NCI-H1105 (cell line): ENCODE measurements around the gene SYT2.
"Not testable (repeated sequence)": the region's sequence is repeated elsewhere in the genome, so short reads cannot be mapped to it uniquely, and the experiment has no call there.

Experiments
- DNase-seq: peaks from one replicate; lab custom pipeline; 2025; lab: John Stamatoyannopoulos, UW

SYT2 gene

DNA sequence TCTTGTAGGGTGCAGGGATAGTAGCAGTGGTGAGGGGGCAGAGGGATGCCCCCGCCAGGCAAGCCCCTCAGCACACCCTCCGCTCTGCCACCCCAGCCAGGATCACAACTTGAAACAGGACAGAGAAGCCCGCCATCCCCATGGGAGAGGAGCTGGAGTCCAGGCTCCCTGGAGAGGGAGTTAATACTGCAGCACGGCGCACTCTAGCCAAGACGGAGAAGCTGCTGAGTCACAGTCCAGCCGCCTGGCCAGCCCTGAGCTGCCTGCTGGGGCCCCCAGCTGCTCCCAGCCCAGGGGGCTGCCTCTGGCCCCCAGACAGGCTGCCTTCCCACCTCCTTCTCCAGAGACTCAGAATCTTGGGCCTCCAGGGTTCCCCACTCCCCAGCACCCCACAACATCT, 87.2 kb downstream of the SYT2 start:
- DNase-seq = no peak

DNA sequence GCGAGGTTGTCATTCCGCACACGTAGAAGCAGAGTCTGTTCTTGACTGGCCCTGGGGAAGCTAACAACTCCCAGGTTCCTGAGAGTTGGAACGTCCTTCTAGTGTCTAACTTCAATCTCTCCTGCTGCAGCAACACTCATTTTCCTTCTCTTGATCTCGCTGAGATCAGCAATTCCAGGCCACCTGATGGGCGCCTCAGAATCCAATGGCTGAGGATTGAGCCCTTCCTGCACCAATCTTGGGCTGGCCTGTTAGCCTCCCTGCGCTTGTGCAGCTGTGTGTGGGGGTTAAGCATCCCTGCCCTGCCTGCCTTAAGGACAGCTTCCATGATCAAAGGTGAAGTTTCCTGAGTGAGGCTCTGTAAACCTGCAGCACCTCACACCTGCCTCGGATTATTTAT, 87.9 kb downstream of the SYT2 start:
- DNase-seq = no peak

DNA sequence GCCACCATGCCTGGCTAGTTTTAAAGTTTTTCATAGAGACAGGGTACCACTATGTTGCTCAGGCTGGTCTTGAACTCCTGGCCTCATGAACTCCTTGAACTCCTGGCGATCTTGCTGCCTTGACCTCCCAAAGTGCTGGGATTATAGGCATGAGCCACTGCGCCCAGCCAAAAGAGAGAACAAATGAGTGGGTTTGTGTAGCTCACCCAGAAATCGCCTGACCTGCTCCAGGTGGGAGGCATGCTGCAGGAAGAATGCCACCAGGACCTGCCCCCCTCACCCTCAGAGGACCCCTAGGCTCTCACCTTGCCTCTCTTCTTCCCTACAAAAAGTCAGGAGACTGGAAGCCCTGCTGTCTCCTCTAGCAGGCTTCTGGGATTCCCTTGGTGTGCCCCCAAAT, 88.8 kb downstream of the SYT2 start:
- no peak for DNase-seq

DNA sequence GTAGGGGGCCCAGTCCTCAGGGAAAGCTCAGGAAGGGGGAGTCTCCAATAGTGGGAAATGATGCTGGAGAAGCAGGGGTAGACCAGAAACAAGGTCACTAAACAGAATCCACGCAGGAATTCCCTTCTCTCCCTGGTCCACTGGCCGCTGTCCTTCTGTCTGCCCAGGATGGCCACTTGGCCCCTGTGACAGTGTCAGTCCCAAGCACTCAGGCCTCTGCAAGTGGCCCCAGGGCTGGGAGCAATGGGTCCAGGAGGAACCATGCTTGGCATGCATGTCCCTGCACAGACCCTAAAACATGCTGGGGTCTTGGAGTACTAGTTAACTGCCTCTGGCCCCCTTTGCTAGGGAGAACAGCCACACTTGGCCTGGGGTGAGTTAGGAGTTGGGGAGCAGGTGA, 90.2 kb downstream of the SYT2 start:
- DNase-seq = not testable (repeated sequence)

DNA sequence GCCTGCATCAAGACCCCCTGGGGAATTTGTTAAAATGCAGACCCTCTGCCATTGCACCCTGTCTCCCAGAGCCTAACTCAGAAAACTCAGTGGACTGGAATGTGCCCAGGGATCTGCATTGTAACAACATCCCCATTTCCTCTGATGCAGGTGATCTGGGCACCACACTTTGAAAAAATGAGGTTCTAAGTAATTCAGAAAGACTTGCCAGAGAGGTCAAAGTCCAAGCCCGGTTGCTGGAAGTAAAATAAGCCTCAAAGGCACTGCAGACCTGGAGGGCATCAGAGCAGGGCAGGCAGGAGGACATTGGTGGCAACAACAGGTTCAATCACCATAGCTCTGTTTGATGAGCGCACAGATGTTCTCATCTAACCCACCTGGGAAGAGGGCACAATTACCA, 90.7 kb downstream of the SYT2 start:
- DNase-seq = no peak

DNA sequence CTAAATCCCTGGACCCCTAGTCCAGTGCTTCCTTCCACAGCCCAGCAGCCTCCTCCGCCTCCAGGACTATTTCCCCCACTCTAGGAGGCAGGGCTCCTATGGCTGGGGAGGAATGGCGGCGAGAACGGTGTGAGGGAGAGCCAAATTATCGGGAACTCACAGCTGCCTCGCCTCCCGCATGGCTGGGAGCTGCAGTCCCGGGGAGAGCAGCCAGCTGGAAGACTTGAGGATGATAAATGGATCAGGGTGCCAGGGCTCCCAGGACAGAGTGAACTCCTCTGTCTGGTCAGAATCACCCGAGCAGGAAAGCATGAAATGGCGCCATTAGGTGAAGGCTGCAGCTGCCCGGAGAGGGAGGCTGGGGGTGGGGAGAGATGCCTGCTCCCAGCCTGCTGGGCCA, 91.2 kb downstream of the SYT2 start:
- not testable (repeated sequence) for DNase-seq

DNA sequence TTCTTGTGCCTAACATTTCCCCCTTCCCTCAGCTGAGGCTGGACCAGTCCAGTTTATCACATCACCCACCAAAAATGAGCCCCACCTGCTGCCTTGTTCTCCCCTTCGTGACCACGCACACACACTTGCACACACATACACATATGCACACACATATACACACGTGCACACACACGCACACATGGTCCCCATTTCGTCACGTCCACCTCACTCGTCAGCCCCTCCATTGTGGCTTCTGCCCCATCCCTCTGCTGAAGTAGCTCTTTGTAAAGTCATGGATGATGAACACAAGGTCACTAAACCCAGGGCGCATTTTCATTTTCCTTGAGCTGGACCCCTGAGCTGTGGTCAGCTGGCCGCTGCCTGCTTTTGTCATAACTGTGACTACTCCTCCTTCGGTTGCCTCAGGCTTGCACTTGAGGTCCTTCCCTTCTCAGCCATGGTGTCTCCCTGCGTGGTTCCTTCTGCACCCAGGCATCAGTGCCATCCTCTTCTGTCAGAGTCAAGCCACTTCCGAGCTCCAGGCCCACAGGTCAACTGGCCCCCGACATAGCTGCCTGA, 93.8 kb downstream of the SYT2 start:
- no peak for DNase-seq

DNA sequence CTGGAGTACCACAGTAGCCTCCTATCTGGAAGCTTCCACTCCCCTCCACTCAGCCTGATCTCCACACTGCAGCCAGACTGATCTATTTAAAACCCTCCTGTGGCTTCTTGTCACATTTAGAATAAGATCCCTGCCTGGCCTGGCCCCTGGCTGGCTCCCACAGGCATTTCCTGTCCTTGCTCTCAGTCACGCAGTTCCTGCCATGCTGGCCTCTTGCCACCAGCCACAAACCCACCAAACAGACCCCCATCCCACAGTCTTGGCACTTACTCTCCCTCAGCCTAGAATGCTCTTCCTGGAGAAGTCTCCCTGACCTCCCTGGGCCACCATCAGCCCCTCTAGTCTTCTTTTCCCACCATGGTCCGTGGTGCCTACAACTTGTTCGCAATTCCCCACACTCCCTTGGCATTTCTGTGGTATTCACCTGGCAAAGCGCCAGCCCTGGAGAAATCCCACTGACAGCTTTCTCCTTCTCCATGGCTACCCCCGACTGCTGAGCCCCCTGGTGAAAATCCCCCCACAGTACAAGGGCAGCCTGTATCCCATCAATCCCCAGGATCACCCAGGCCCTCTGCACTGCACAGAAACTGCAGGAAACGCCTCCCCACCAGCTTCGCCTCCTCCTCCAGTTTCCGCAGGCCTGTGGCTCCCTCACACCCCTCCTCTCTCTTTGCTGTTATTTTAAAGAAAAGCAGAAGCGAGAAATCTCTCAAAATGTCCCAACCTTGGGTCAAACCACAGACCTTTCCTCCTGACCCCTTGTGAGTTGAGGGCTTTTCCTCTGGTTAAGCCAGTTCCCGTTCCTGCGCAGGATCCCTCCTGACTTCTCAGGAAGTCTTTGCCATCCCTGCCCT, 94.5 kb downstream of the SYT2 start:
- no peak for DNase-seq

DNA sequence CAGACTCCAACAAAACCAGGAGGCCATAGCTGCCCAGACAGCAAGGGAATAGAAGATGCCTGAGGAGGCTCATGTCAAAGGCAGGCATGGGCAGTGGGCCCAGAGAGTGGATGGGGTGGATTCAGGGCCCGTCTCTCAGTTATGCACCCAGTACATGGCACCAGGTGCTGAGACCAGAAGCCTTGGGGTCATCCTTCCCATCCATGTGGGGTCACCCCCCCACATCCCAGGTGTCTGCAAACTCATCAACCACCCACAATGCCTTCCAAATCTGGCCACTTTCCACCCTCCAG, 95.1 kb downstream of the SYT2 start:
- not testable (repeated sequence) for DNase-seq

DNA sequence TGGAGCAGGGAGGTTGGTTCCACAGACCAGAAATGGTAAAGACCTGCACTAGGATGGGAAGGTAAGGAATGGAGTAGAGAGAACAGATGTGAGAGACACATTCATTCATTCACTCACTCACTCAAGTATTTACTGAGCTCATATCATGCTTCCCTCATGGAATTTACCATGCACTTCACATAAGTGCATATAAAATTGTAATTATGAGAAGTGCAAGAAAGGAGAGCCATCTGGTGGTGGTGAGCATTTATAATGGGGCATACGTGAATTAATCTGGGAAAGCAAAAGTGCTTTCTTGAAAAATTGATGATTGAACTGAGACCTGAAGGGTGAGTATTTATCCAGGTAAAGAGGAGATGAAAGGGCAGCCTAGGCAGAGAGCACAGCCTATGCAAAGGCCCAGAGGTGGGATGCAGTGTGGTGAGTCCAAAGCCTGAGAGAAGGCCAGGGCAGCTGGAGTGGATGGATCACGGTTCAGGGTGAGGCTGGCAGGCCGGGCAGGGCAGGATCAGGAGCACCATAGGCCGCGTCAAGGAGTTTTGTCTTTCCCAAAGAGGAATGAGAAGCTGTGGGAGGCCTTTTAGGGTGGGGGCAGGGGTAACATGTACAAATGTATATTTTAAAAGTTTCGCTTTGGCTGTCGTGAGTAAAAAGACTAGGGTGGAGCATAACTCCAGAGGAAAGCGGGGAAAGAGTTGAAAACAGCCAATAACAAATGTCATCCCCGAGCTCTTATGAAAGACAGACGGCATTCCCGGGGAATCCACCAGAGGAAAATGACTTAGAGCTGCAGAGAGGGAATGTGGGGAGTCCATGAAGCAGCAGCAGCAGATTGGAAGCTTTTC, 95.7 kb downstream of the SYT2 start:
- not testable (repeated sequence) for DNase-seq

DNA sequence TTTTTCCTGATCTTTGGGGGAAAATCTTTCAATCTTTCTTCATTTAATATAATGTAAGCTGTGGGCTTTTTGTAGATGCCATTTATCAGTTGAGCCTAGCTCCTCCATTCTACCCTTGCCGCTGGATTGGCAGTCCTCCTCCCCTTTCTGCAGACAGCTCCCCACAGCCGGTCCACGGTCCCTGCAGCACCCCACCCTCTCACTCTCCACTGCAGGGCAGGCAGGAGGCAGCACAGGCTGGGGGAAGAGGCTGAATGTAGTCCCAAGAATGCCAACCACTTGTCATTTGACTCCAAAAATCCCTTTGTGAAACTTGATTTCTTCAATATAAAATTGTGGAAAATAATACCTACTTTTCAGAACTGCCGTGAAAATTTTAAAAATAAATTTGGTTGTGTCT, 96.7 kb downstream of the SYT2 start:
- DNase-seq = no peak

DNA sequence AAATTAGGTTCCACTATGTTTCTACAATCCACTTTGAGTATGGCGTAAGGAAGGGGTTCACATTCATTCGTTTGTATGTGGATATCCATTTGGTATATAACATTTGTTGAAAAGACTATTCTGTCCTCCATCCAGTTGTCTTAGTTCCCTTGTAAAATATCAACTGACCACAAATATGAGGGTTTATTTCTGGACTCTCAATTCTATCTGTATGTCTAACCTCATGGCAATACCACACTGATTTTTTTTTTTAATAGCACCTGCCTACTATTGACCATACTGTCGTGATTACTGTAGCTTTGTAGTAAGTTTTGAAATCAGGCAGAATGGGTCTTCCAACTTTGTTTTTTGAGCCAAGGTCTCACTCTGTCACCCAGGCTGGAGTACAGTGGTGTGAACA, 98.2 kb downstream of the SYT2 start:
- not testable (repeated sequence) for DNase-seq

DNA sequence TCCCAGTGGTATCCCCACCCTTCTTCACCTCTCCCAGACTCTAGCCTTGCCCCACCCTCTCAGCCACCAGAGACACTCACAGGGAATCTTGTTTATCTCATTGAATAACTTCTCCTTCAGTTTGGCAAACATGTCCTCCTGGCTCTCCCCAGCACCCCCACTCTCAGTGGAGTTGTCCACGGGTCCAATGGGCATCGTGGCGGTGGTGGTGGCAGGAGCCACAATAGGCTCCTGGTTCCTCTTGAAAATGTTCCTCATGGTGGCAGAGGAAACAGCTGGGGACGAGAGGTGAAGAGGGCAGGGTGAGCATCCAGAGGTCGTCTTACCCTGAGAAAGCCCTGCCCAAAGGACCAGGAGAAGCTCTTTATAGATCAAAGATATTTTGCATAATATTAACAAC, 104.7 kb downstream of the SYT2 start:
- no peak for DNase-seq

DNA sequence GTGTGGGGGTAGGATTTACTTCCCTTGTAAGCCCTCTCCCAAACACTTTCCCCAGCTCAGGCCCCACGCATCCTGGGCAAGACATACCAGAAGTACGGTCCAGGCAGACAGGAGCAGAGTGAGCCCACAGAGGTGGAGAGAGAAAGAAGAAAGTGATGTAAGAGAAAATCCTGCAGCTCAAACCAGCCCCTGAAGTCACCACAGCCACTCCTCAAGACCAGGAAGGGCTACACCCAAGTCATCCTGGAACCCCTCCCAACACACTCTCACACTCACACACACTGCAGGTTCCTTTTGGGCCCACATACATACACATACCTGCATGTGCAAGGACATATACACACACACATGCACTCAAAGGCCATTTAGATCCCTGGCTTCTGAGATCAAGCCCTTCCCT, 106.8 kb downstream of the SYT2 start:
- DNase-seq = no peak

DNA sequence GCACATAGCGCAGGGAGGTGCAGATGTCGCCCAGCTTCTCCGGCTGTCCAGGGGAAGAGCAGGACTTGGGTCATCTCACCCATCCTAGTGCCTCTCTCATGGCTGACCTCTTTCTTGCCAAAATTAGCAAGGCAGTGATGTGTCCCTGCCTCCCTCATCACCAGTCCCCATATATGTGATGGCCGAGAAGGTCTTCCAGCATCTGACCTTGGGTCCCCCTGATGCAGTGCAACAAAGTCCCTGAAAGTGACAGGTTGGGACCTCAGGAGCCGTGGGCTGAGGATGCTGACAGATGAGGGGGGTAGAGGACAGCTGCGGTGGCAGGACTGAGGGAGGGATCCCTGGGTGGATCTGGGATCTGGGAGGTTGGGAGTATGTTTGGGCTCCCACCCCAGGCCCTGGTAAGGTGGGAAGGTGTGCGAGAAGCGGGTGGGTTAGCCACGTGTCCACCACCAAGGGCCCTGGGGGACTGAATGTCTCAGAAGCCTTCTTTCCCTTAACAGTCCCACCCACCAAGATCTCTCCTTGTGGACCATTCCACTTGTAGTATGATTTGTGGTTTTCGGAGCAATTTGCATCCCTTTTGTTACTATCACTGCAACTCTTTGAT, 109.7 kb downstream of the SYT2 start:
- DNase-seq = no peak

DNA sequence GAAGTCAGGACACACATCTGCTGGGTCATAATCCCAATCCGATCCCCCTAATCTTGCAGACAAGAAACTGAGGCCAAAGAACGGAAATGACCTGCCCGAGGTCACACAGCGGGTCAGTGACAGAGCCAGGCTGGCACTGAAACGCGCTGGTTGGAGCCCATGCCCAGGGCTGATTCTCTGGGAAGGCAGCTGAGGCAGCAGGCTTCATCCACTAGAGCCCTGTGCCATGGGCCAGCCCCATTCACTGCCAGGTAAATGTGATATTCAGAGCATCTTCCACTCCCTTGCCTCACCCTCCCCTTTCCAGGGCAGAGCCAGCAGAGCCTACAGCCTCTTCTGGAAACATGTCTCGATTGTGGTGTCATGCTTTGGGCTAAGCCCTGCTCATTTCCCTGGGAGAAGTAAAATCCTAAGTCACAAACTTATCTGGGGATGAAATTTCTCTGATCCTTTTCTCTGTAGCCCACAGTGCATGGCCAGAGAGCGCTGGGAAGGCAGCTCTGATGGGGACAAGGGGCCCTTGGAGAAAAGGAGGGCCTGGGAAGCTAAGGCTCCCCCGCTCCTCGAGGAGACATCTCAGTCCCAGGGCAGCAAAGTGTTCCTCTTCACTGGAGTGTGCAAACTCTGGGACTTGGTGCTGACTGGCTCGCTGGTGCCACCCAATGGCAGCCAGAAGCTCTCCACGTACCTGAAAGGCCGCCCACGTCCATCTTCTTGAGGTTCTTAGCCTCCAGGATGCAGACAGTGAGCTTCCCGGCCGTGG, 110.4 kb downstream of the SYT2 start:
- DNase-seq = peak; percentile 31

DNA sequence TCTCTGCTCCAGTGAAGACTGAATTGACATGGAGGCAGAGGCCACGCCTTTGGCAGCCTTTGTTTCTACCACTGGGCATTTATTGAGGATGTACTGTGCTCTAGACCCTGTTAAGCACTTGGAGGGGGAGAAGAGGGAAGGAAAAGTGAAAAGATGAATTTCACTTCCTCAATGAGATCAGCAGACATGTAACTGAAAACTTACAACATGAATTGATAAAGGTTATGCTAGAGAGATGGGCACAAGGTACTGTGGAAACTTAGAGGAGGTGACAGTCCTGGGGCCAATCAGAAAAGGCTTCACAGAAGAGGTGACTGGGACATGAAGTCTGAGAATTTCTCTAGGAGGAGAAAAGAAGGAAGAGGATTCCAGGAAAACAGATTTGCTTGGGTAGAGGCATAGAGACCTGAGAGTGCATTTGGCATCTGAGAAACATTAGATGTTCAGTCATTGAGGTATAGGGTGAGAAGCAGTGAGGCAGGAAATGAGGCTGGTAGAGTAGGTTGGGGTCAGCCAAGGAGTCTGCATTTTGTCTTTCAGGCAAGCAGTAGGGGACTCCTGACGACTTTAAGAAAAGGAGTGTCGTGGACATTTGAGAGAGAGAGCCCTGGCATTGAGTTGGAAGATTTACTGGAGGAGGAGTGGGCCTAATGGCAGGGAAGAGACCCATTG, 113.0 kb downstream of the SYT2 start:
- no peak for DNase-seq

DNA sequence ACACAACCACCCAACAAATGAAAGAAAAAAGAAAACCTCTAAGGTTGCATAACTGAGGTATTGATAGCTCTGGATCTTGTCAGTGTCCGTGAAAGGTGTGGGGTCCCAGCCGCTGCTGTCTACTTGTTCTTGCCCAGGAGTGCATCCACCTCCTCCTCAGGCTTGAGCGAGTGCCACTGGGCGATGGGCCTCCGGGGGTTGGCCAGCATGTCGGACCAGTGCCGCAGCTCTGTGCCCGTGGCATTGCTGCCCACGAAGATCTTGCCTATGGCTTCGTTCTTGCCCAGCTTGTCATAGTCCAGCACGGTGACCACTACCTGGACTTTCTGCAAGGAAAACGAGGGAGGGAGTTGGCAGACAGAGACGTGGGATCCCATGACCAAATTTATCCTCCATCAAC, 113.6 kb downstream of the SYT2 start:
- no peak for DNase-seq

DNA sequence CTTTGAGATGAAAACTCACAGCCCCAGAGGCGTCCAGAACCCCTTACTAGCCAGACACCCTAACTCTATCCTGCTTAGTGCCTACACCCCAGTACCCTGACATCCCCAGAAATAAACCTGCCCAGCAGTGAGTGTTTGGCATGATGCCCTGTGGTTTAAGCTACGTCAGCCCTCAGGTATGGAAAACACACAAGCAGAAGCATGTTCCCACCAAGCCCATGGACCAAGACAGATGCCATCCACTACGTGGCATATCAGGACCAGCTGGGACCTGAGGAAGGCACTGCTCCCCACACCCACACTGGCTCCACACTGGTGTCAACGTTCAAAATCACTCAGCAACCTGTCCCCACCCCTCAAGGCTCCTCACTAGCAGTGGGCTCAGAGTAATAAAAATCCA, 116.4 kb downstream of the SYT2 start:
- no peak for DNase-seq

DNA sequence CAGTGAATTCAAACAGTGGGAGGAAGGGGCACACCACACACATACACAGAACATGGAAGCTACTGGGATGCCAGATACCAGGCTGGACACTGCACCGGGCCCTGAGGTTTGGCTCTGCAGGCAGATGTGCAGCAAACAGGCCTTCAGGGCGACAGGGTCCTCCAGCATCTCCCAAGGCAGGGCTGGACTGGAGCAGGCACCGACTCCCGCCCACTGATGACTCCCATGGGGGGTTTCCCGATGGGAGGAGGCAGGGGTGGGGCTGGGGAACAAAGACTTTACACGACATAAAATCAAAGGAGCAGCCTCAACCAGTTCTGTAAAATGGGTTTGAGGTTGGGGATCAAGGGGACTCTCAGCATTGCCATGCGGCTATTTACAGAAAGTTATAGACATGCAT, 118.1 kb downstream of the SYT2 start:
- no peak for DNase-seq

DNA sequence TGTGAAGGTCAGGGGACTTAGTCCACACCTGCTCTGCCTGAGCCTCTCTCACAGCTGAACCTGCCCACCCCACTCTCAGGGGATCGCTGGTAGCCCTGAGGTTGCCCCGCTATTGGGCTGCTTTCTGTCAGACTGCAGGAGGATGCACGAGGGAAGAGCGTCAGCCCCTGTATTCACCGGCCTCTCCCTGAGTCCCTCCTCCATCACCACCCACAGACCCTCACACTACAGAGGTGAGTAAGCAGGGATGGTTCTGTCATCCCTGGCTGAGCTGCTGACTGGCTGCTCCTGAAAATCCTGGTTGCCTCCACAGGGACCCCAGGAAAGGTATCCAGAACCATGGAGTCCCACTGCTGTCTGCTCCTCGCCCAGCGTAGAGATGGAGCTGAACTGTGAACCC, 118.7 kb downstream of the SYT2 start:
- no peak for DNase-seq
